NCI-H69 (cell line): ENCODE results near the gene SYNRG.

Source experiments
- DNase-seq: peaks from one replicate; lab custom pipeline; 2025; lab: John Stamatoyannopoulos, UW

SYNRG gene

DNA sequence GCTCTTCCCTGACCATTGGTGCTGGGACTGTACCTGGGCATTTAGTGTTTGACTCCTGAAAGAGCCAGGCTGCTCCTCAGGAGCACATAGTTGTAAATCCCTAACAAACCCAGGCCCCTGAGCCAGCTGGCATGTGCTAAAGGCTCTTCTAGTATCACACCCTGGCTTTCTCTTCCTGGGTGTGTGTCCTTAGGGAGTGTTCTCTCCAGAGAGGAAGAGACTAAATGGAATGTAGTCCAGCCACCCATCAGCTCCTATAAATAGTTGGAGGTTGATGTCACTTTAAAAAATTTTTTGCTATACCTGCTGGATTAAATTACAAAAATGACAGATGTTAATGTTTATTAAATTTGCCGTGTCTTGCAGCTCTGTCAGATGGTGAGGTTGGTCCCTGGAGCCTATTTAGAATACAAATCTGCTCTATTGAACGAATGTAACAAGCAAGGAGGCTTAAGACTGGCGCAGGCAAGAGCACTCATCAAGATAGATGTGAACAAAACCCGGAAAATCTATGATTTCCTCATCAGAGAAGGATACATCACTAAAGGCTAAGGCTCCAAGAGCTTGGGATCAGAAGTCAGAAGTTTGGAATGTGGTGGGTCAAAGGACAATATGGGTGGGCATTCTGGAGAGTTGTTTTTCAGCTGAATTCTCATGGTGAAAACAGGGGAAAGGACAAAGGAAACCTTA, 132.6 kb downstream of the SYNRG start:
- DNase-seq: peak; percentile 93

DNA sequence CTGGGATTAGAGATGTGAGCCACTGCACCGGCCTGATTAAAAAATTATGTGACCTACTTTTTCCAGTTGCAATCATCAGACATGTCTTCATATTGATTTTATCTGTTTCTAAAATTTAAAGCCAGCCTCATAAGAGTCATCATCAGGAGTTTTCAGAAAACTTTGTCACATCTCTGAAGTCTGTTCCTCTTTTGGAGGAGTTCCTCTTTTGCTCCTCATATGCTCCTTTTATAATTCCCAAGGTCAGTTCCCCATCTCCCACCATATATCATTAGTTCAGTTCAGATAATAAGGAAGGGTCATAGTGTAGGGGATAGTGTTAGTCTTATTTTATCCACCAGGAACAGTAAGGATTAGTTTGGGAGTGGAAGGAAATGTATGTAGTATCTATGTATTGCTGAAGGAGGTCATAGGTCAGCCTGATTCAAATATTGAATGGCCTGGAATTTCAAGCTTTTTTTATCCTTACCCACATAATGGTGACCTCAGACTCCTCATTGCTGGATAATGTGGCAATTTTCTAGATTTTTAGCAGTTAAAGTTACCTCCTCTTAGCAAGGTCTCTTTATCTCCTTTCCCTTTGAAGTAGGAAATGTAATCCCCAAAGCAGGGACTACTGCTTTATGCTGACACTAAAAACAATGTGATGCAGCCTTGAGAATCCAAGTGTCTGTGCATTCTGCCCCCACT, 133.3 kb downstream of the SYNRG start:
- no peak for DNase-seq

DNA sequence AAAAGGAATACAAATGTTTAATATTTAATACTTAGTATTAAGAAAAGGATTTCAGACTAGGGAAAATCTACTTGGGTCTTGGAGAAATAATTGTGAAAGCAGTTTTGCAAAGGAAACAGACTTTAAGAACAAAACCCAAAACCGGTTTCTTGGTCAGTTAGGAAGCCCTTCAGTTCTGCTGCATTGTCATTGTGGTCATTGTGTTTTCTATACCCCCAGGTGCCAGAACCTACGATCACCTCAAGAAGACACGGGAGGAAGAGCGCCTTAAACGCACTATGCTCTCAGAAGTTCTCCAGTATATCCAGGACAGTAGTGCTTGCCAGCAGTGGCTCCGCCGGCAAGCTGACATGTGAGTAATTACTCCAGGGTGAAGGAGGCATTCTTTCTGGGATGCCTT, 139.0 kb downstream of the SYNRG start:
- DNase-seq: no peak

DNA sequence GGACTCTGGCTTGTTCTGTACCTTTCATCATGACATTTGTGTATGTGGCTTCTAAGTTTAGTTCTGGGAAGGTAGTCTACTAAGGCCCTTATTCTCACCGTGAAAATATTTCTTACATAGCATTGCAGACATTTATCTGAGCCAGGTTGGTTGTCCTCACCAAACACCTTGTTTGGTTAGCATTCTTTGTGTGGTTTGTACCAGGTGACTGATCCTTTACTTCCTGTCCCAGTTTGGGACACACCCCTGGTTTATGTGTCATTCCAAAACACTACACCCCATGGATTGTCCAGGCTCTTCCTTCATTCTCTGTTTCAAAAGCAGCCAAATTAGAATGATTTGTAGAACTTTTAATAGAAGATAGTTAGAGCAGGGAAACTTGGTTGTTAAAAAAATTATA, 142.7 kb downstream of the SYNRG start:
- no peak for DNase-seq

DNA sequence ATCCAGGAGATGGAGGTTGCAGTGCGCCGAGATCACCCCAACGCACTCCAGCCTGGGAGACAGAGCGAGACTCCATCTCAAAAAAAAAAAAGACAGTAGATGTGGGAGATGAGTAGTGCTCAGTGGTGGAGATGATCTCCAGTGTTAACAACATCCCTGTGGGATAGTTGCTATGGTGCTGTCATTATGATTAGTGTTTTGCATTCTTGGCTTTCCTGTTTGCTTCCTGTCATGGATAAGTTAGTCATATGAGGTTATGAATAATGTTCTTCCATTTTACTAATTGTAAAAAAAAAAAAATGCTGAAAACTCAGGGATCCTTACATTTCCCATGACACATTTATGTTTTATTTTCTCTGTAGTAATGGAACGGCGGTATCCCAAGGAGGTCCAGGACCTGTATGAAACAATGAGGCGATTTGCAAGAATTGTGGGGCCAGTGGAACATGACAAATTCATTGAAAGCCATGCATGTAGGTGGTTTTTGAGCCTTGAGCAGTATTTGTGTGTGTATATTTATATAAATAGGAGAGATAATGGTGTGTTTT, 144.1 kb downstream of the SYNRG start:
- no peak for DNase-seq
